ENCODE data around the gene CDKL1. TPM values are rescaled to one million over a fixed set of nuclear protein-coding genes. Genes with fewer than 3 reads are reported as not detected.
A peak's percentile ranks its signal among the peaks of the same experiment; 100 is the strongest.

CDKL1 gene
- total and polyA plus RNA-seq, 3 experiments from 2014 or later: 4.8 to 6.7 (median 5.8) TPM

- Histone ChIP-seq H3K27ac (ENCODE audit: low read depth, low read length) (no peak overlapping the region), H3K9me3 (ENCODE audit: low read length) (no peaks in the 10 kb centered on the region), H3K4me3 (ENCODE audit: low read length) (no peak overlapping the region), H3K36me3 (ENCODE audit: insufficient read depth, low read length) (no peaks in the 10 kb centered on the region), H3K4me1 (ENCODE audit: insufficient read depth, low read length) (no peaks in the 10 kb centered on the region), H3K27me3 (ENCODE audit: insufficient read depth, low read length, poor library complexity, severe bottlenecking) (no peaks in the 10 kb centered on the region)
- POLR2A ChIA-PET: no interaction called here
- peaks cover 0 to 1% of the 10 kb centered on the region in 2 donors for H3K27me3 Mint-ChIP-seq
- H3K4me1 Mint-ChIP-seq: peaks cover 3 to 4% (median 4%) of the 10 kb centered on the region in 3 donors
- DNase-seq: no peak
- no peak overlapping the region for H3K27ac Mint-ChIP-seq
- H3K9me3 Mint-ChIP-seq: peaks cover 2 to 13% (median 8%) of the 10 kb centered on the region in 5 donors
- CTCF ChIA-PET: no interaction called here
- H3K4me3 Mint-ChIP-seq: no peak overlapping the region
- H3K36me3 Mint-ChIP-seq: peaks cover 10 to 25% (median 11%) of the 10 kb centered on the region in 3 donors
These were observed 14.2 kb upstream of the CDKL1 start for GRCh38 chr14:50410921-50411320.

DNA sequence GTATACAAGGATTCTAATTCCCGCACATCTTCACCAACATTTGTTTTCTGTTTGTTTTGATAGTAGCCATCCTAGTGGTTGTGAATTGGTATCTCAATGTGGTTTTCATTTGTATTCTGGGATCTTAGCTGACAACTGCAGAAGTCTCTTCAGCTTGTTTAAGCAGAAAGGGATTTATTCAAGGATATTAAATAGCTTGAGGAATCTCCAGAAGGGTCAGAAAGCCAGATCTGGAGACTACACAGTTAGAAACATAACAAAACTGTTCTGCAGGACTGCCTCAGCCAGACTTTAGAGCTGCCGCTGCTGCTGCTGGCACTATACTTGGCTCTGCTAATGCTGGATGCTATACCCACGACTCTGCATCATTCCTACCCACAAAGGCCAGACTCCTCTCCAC is 13.4 kb upstream of the CDKL1 start:
- POLR2A ChIA-PET: no interaction called here

DNA sequence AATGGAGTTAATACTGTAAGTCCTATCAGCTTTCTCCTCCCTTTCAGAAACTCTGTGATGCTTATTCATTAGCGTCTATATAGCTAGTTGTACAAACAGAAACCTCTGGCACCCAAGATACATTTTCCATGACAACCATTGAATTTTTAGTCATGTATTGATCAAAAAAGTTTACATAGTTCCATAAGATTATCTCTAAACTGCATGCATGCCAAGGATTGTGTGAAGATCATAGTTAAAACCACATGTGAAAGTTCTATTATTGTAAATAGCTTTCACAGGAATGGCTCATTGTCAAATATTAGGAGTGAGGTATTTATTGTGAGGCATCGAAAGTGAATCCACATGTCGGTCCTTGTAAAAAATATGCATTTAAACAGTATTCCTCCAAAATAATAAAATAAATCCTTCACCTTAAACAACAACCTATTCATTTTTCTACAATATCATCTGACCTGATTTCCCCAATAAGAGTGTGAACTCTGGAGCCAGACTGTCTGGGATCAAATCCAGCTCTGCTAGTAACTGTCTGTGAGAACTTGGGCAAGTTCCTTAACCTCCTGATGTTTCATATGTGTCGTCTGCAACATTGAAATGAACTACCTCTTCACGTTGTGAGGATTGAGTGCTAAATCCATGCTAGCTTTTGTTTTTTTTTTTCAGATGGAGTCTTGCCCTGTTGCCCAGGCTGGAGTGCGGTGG is 10.6 kb upstream of the CDKL1 start:
- ChIA-PET CTCF (interaction anchor here (1.1 kb wide), 1 partner anchor 15 kb away, joined by 3 read pairs; no protein-coding TSS in a partner anchor), POLR2A (no interaction called here)
- Mint-ChIP-seq H3K4me1 (peaks cover 6 to 7% (median 6%) of the 10 kb centered on the region in 3 donors), H3K27me3 (no peaks in the 10 kb centered on the region), H3K4me3 (no peak overlapping the region), H3K27ac (no peak overlapping the region), H3K9me3 (peaks cover 0 to 10% (median 8%) of the 10 kb centered on the region in 5 donors), H3K36me3 (peaks cover 0 to 12% (median 1%) of the 10 kb centered on the region in 3 donors)
- no peak for DNase-seq
- H3K4me3 ChIP-seq (ENCODE audit: low read length): no peak overlapping the region
- no peaks in the 10 kb centered on the region for H3K36me3 ChIP-seq (ENCODE audit: insufficient read depth, low read length)
- no peaks in the 10 kb centered on the region for H3K4me1 ChIP-seq (ENCODE audit: insufficient read depth, low read length)
- H3K27ac ChIP-seq (ENCODE audit: low read depth, low read length): no peak overlapping the region
- H3K9me3 ChIP-seq (ENCODE audit: low read length): no peaks in the 10 kb centered on the region
- no peaks in the 10 kb centered on the region for H3K27me3 ChIP-seq (ENCODE audit: insufficient read depth, low read length, poor library complexity, severe bottlenecking)

More for the DNA sequence above, 13.4 kb upstream of the CDKL1 start:
- H3K4me1 ChIP-seq (ENCODE audit: insufficient read depth, low read length): no peaks in the 10 kb centered on the region
- Mint-ChIP-seq H3K4me1 (peaks cover 6 to 7% (median 6%) of the 10 kb centered on the region in 3 donors), H3K27me3 (peaks cover 0 to 1% of the 10 kb centered on the region in 2 donors), H3K9me3 (peaks cover 2 to 13% (median 8%) of the 10 kb centered on the region in 5 donors), H3K4me3 (no peak overlapping the region), H3K27ac (peak overlapping the region in 1 of 8 donors; percentile 43), H3K36me3 (peaks cover 8 to 25% (median 8%) of the 10 kb centered on the region in 3 donors)
- H3K9me3 ChIP-seq (ENCODE audit: low read length): no peaks in the 10 kb centered on the region
- no peak overlapping the region for H3K27ac ChIP-seq (ENCODE audit: low read depth, low read length)
- CTCF ChIA-PET: no interaction called here
- no peak for DNase-seq
- no peaks in the 10 kb centered on the region for H3K27me3 ChIP-seq (ENCODE audit: insufficient read depth, low read length, poor library complexity, severe bottlenecking)
- H3K36me3 ChIP-seq (ENCODE audit: insufficient read depth, low read length): no peaks in the 10 kb centered on the region
- H3K4me3 ChIP-seq (ENCODE audit: low read length): no peak overlapping the region

- Mint-ChIP-seq H3K27me3 (no peaks in the 10 kb centered on the region), H3K9me3 (peaks cover 0 to 4% (median 0%) of the 10 kb centered on the region in 5 donors), H3K36me3 (peaks cover 0 to 8% (median 0%) of the 10 kb centered on the region in 3 donors), H3K27ac (no peak overlapping the region), H3K4me1 (peaks cover 6 to 7% (median 6%) of the 10 kb centered on the region in 3 donors), H3K4me3 (no peak overlapping the region)
- Histone ChIP-seq H3K27me3 (ENCODE audit: insufficient read depth, low read length, poor library complexity, severe bottlenecking) (no peaks in the 10 kb centered on the region), H3K4me3 (ENCODE audit: low read length) (no peak overlapping the region), H3K9me3 (ENCODE audit: low read length) (no peaks in the 10 kb centered on the region), H3K27ac (ENCODE audit: low read depth, low read length) (no peak overlapping the region), H3K4me1 (ENCODE audit: insufficient read depth, low read length) (no peaks in the 10 kb centered on the region), H3K36me3 (ENCODE audit: insufficient read depth, low read length) (no peaks in the 10 kb centered on the region)
- ChIA-PET POLR2A (no interaction called here), CTCF (no interaction called here)
- no peak for DNase-seq
These were observed 6.7 kb upstream of the CDKL1 start for GRCh38 chr14:50403419-50403818.

DNA sequence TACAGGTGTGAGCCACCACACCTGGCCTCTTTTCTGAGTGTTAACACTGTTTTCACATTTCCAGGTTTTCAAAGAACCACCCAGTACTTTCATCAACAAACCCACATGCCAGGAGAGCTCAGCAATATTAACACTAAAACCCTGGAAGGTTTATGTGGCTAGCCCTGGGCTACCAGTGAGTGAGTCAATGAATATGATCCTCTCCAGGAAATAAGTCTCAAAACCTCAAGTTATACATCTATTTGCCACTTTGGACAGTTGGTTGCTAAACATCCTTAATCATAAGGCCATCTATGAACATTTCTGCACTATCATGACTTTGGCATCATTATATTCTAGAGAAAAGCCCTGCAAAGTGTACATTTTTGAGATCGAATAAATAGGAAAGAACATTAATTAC is 6.3 kb upstream of the CDKL1 start:
- peaks cover 0 to 1% of the 10 kb centered on the region in 2 donors for H3K27me3 Mint-ChIP-seq
- H3K36me3 Mint-ChIP-seq: peaks cover 0 to 8% (median 0%) of the 10 kb centered on the region in 3 donors
- Histone ChIP-seq H3K36me3 (ENCODE audit: insufficient read depth, low read length) (no peaks in the 10 kb centered on the region), H3K27ac (ENCODE audit: low read depth, low read length) (no peak overlapping the region), H3K9me3 (ENCODE audit: low read length) (no peaks in the 10 kb centered on the region), H3K4me3 (ENCODE audit: low read length) (no peak overlapping the region), H3K27me3 (ENCODE audit: insufficient read depth, low read length, poor library complexity, severe bottlenecking) (no peaks in the 10 kb centered on the region), H3K4me1 (ENCODE audit: insufficient read depth, low read length) (no peaks in the 10 kb centered on the region)
- peaks cover 6 to 11% (median 6%) of the 10 kb centered on the region in 3 donors for H3K4me1 Mint-ChIP-seq
- CTCF ChIA-PET: no interaction called here
- no peak overlapping the region for H3K27ac Mint-ChIP-seq
- peaks cover 0 to 4% (median 0%) of the 10 kb centered on the region in 5 donors for H3K9me3 Mint-ChIP-seq
- POLR2A ChIA-PET: no interaction called here
- no peak for DNase-seq
- no peak overlapping the region for H3K4me3 Mint-ChIP-seq

DNA sequence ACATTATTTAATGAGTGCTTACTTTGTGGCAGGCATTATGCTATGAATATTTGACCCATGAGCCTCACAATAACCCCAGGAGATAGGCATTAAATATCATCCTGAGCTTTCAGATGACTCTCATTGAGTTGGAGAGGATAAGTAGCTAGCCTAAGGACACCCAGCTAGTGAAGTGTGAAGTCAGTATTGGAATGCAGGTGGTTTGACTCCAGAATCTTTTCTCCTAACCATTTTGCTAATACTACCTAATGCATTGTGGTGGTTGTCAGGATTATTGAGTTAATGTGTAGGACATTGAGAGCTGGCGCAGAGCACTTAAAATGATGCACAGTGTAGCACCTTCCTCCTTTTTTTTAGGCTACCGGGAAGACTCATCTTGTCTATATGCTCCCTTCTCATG is 3.8 kb upstream of the CDKL1 start:
- peak overlapping the region in 1 of 7 donors; percentile 8 for H3K4me3 Mint-ChIP-seq

DNA sequence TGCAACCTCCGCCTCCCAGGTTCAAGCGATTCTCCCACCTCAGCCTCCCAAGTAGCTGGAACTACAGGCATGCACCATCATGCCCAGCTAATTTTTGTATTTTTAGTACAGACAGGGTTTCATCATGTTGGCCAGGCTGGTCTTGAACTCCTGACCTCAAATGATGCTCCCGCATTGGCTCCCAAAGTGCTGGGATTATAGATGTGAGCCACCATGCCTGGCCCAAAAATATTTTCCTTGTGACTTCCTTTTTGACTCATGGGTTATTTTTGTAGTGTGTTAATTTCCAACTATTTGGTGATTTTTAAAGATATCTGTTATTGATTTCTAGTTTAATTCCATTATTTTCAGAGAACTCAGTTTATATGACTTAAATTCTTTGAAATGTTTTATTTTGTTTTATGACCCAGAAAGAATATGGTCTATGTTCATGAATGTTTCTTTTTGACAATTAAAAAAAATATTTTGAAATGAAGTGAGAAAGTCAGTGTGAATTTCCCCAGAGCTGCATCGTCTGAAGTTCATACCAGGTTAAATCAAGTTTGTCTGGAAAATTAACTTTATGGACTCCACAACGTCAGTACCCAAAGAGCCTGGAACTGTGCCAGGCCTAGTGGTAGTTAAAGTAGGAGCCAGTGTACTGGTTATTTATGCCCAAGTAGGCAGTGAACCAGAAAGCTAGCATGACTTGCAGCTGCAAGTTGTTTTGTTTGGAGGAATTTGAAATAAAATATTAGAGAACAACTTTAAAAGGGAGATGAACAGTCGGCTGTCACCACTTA is 2.8 kb upstream of the CDKL1 start:
- no peaks in the 10 kb centered on the region for H3K9me3 ChIP-seq (ENCODE audit: low read length)
- no peaks in the 10 kb centered on the region for H3K9me3 Mint-ChIP-seq
- DNase-seq: no peak
- H3K4me1 ChIP-seq (ENCODE audit: insufficient read depth, low read length): no peaks in the 10 kb centered on the region
- H3K27me3 ChIP-seq (ENCODE audit: insufficient read depth, low read length, poor library complexity, severe bottlenecking): no peaks in the 10 kb centered on the region
- H3K36me3 Mint-ChIP-seq: no peaks in the 10 kb centered on the region
- H3K27ac ChIP-seq (ENCODE audit: low read depth, low read length): no peak overlapping the region
- peaks cover 7 to 19% (median 15%) of the 10 kb centered on the region in 3 donors for H3K4me1 Mint-ChIP-seq
- H3K27me3 Mint-ChIP-seq: peaks cover 0 to 1% of the 10 kb centered on the region in 2 donors
- no peak overlapping the region for H3K27ac Mint-ChIP-seq
- no peak overlapping the region for H3K4me3 ChIP-seq (ENCODE audit: low read length)
- ChIA-PET CTCF (interaction anchor here (1.5 kb wide), 1 partner anchor 78 kb away, joined by 3 read pairs; no protein-coding TSS in a partner anchor), POLR2A (no interaction called here)
- no peaks in the 10 kb centered on the region for H3K36me3 ChIP-seq (ENCODE audit: insufficient read depth, low read length)
- peak overlapping the region in 1 of 7 donors; percentile 50 for H3K4me3 Mint-ChIP-seq

More for the DNA sequence above, 3.8 kb upstream of the CDKL1 start:
- Mint-ChIP-seq H3K27ac (no peak overlapping the region), H3K27me3 (peaks cover 0 to 1% of the 10 kb centered on the region in 2 donors), H3K4me1 (peaks cover 7 to 19% (median 15%) of the 10 kb centered on the region in 3 donors), H3K9me3 (no peaks in the 10 kb centered on the region), H3K36me3 (no peaks in the 10 kb centered on the region)
- H3K4me1 ChIP-seq (ENCODE audit: insufficient read depth, low read length): no peaks in the 10 kb centered on the region
- H3K36me3 ChIP-seq (ENCODE audit: insufficient read depth, low read length): no peaks in the 10 kb centered on the region
- CTCF ChIA-PET: interaction anchor here (1.0 kb wide), 1 partner anchor 77 kb away, joined by 3 read pairs; no protein-coding TSS in a partner anchor
- no peaks in the 10 kb centered on the region for H3K9me3 ChIP-seq (ENCODE audit: low read length)
- no peak overlapping the region for H3K4me3 ChIP-seq (ENCODE audit: low read length)
- H3K27ac ChIP-seq (ENCODE audit: low read depth, low read length): no peak overlapping the region
- POLR2A ChIA-PET: no interaction called here
- H3K27me3 ChIP-seq (ENCODE audit: insufficient read depth, low read length, poor library complexity, severe bottlenecking): no peaks in the 10 kb centered on the region
- DNase-seq: no peak

DNA sequence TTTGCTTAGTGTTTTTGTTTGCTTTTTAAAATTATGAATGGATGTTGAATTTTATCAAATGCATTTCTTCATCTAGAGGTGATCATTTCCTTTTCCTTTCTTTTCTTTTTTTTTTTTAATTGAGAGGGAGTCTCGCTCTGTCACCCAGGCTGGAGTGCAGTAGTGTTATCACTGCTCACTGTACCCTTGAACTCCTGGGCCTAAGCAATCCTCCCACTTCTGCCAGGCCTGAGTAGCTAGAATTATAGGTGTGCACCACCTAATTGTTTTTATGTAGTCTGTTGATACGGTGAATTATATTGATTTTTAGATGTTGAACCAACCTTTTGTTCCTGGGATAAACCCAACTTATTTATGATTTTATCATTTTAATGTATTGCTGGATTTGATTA is 1.5 kb upstream of the CDKL1 start:
- ChIA-PET POLR2A (no interaction called here), CTCF (interaction anchor here (1.5 to 2.5 kb wide), 2 partner anchors 33 to 77 kb away, joined by 3 to 5 read pairs; no protein-coding TSS in a partner anchor)
- Histone ChIP-seq H3K4me3 (ENCODE audit: low read length) (no peak overlapping the region), H3K27me3 (ENCODE audit: insufficient read depth, low read length, poor library complexity, severe bottlenecking) (no peaks in the 10 kb centered on the region), H3K9me3 (ENCODE audit: low read length) (no peaks in the 10 kb centered on the region), H3K27ac (ENCODE audit: low read depth, low read length) (no peak overlapping the region), H3K4me1 (ENCODE audit: insufficient read depth, low read length) (no peaks in the 10 kb centered on the region), H3K36me3 (ENCODE audit: insufficient read depth, low read length) (no peaks in the 10 kb centered on the region)
- Mint-ChIP-seq H3K4me1 (peaks cover 7 to 19% (median 15%) of the 10 kb centered on the region in 3 donors), H3K4me3 (peak overlapping the region in 5 of 7 donors; percentile 1 to 93 (median 47)), H3K9me3 (no peaks in the 10 kb centered on the region), H3K27me3 (peaks cover 0 to 1% of the 10 kb centered on the region in 2 donors), H3K27ac (peak overlapping the region in 3 of 8 donors; percentile 42 to 82 (median 48)), H3K36me3 (no peaks in the 10 kb centered on the region)
- DNase-seq: no peak
